Activated CD8-positive, alpha-beta T cell treated with anti-CD3 and anti-CD28 coated beads, Interleukin-2, amount 10 ng/mL, durations not matched to agents 7 days and 5 days (primary cell): ENCODE data around the gene WDR49. TPM values are rescaled to one million over a fixed set of nuclear protein-coding genes. Genes with fewer than 3 reads are reported as not detected.

ENCODE experiments used
- ATAC-seq: fragments of 150-1000 bp; cut with Tn5 transposase; one replicate; pipeline ENCODE4 v1.10.0; 2021; ENCODE audit warnings: moderate library complexity
- CTCF ChIA-PET: fragments of 350-600 bp; sonication (Branson Sonifier 250); formaldehyde crosslinking; loops from one replicate; lab custom pipeline; 2021; ENCODE audit warnings: antibody characterized with exemption; lab: Charles Lee
- POLR2A ChIA-PET: fragments of 350-600 bp; sonication (Branson Sonifier 250); formaldehyde crosslinking; loops from one replicate; lab custom pipeline; 2021; ENCODE audit warnings: antibody characterized with exemption; lab: Charles Lee
- DNase-seq: peaks from one replicate; pipeline ENCODE4 v3.0.0-alpha.2; 2020
- H3K27ac Mint-ChIP-seq: one replicate; pipeline ENCODE4 v1.8.0; 2021; ENCODE audit warnings: mild to moderate bottlenecking, mixed read lengths
- H3K27me3 Mint-ChIP-seq: one replicate; pipeline ENCODE4 v1.8.0; 2021; ENCODE audit warnings: low read depth, mixed read lengths
- H3K36me3 Mint-ChIP-seq: one replicate; pipeline ENCODE4 v1.8.0; 2021; ENCODE audit warnings: low read depth, mixed read lengths
- H3K4me1 Mint-ChIP-seq: one replicate; pipeline ENCODE4 v1.8.0; 2021; ENCODE audit warnings: low read depth, mixed read lengths
- H3K4me3 Mint-ChIP-seq: one replicate; pipeline ENCODE4 v1.8.0; 2021; ENCODE audit warnings: mild to moderate bottlenecking, mixed read lengths
- H3K9me3 Mint-ChIP-seq: one replicate; pipeline ENCODE4 v1.8.0; 2022; ENCODE audit warnings: mixed read lengths; ENCODE audit not compliant: insufficient read depth
- total RNA-seq, 2 experiments: library from RNA; stranded (reverse); gene quantifications; one replicate each; pipeline ENCODE4 v1.2.3, GENCODE V29; 2021

The WDR49 gene
- total RNA-seq, 2 experiments from 2014 or later, result not detected

GRCh38 chr3:167483708-167484475 is 169.8 kb downstream of the WDR49 start:
- POLR2A ChIA-PET, result no interaction called here
- Mint-ChIP-seq H3K4me1 (no peaks in the 10 kb centered on the region), H3K27me3 (no peaks in the 10 kb centered on the region), H3K27ac (no peak overlapping the region), H3K4me3 (no peak overlapping the region), H3K36me3 (no peaks in the 10 kb centered on the region), H3K9me3 (no peaks in the 10 kb centered on the region)
- CTCF ChIA-PET, result no interaction called here
- DNase-seq (no peak), ATAC-seq (no peak)

GRCh38 chr3:167481164-167481563 is 172.6 kb downstream of the WDR49 start:
- Mint-ChIP-seq H3K4me3 (no peak overlapping the region), H3K27ac (no peak overlapping the region), H3K27me3 (no peaks in the 10 kb centered on the region), H3K36me3 (no peaks in the 10 kb centered on the region), H3K9me3 (no peaks in the 10 kb centered on the region), H3K4me1 (no peaks in the 10 kb centered on the region)
- ATAC-seq (no peak), DNase-seq (no peak)
- ChIA-PET POLR2A (no interaction called here), CTCF (no interaction called here)

- H3K27ac Mint-ChIP-seq, result no peak overlapping the region
- H3K4me1 Mint-ChIP-seq, result no peaks in the 10 kb centered on the region
- CTCF ChIA-PET, result no interaction called here
- no peak for DNase-seq
- no peaks in the 10 kb centered on the region for H3K36me3 Mint-ChIP-seq
- no peak overlapping the region for H3K4me3 Mint-ChIP-seq
- ATAC-seq, result no peak
- POLR2A ChIA-PET, result no interaction called here
- H3K27me3 Mint-ChIP-seq, result no peaks in the 10 kb centered on the region
- no peaks in the 10 kb centered on the region for H3K9me3 Mint-ChIP-seq
Observed at GRCh38 chr3:167480748-167481147, 173.0 kb downstream of the WDR49 start.

GRCh38 chr3:167473863-167474262 is 179.9 kb downstream of the WDR49 start, which contains the start of gene SERPINI2:
SERPINI2 (minus strand) TSS chr3:167474042; CDS start chr3:167471834, 2,208 bp downstream.
- Mint-ChIP-seq H3K4me1 (no peaks in the 10 kb centered on the region), H3K4me3 (no peak within 1 kb of the TSS), H3K9me3 (no peaks in the 10 kb centered on the region), H3K27me3 (no peaks in the 10 kb centered on the region), H3K27ac (no peak within 1 kb of the TSS), H3K36me3 (no peaks in the 10 kb centered on the region)
- no peak for DNase-seq
- ATAC-seq, result no peak
- ChIA-PET CTCF (no interaction called here), POLR2A (no interaction called here)

- CTCF ChIA-PET, result no interaction called here
Observed at GRCh38 chr3:167469381-167469780, 184.4 kb downstream of the WDR49 start.

GRCh38 chr3:167467848-167468611 is 185.7 kb downstream of the WDR49 start:
- no peak overlapping the region for H3K4me3 Mint-ChIP-seq
- CTCF ChIA-PET, result no interaction called here
- POLR2A ChIA-PET, result no interaction called here

More at GRCh38 chr3:167469381-167469780, 184.4 kb downstream of the WDR49 start:
- H3K4me3 Mint-ChIP-seq, result no peak overlapping the region
- no peak for ATAC-seq
- no peaks in the 10 kb centered on the region for H3K9me3 Mint-ChIP-seq
- POLR2A ChIA-PET, result no interaction called here
- no peak overlapping the region for H3K27ac Mint-ChIP-seq
- no peaks in the 10 kb centered on the region for H3K36me3 Mint-ChIP-seq
- no peaks in the 10 kb centered on the region for H3K27me3 Mint-ChIP-seq
- no peak for DNase-seq
- no peaks in the 10 kb centered on the region for H3K4me1 Mint-ChIP-seq

GRCh38 chr3:167466966-167467365 is 186.8 kb downstream of the WDR49 start:
- Mint-ChIP-seq H3K9me3 (no peaks in the 10 kb centered on the region), H3K4me1 (no peaks in the 10 kb centered on the region), H3K4me3 (no peak overlapping the region), H3K27ac (no peak overlapping the region), H3K36me3 (no peaks in the 10 kb centered on the region), H3K27me3 (no peaks in the 10 kb centered on the region)
- ChIA-PET POLR2A (no interaction called here), CTCF (no interaction called here)
- ATAC-seq (no peak), DNase-seq (no peak)

More at GRCh38 chr3:167467848-167468611, 185.7 kb downstream of the WDR49 start:
- Mint-ChIP-seq H3K9me3 (no peaks in the 10 kb centered on the region), H3K27me3 (no peaks in the 10 kb centered on the region), H3K36me3 (no peaks in the 10 kb centered on the region), H3K27ac (no peak overlapping the region), H3K4me1 (no peaks in the 10 kb centered on the region)
- DNase-seq (no peak), ATAC-seq (no peak)

- CTCF ChIA-PET, result no interaction called here
- ATAC-seq, result no peak
- H3K36me3 Mint-ChIP-seq, result no peaks in the 10 kb centered on the region
- H3K27ac Mint-ChIP-seq, result no peak overlapping the region
- no peaks in the 10 kb centered on the region for H3K27me3 Mint-ChIP-seq
- H3K4me3 Mint-ChIP-seq, result no peak overlapping the region
- no peak for DNase-seq
- H3K9me3 Mint-ChIP-seq, result no peaks in the 10 kb centered on the region
- POLR2A ChIA-PET, result no interaction called here
- no peaks in the 10 kb centered on the region for H3K4me1 Mint-ChIP-seq
Observed at GRCh38 chr3:167456157-167456799, 197.5 kb downstream of the WDR49 start.

- ChIA-PET POLR2A (no interaction called here), CTCF (no interaction called here)
- H3K27ac Mint-ChIP-seq, result no peak overlapping the region
- no peaks in the 10 kb centered on the region for H3K27me3 Mint-ChIP-seq
- no peaks in the 10 kb centered on the region for H3K9me3 Mint-ChIP-seq
- ATAC-seq, result no peak
- H3K4me1 Mint-ChIP-seq, result no peaks in the 10 kb centered on the region
- H3K4me3 Mint-ChIP-seq, result no peak overlapping the region
- no peaks in the 10 kb centered on the region for H3K36me3 Mint-ChIP-seq
- no peak for DNase-seq
Observed at GRCh38 chr3:167453815-167454214, 199.9 kb downstream of the WDR49 start.

- H3K27ac Mint-ChIP-seq, result no peak overlapping the region
- POLR2A ChIA-PET, result no interaction called here
- H3K36me3 Mint-ChIP-seq, result no peaks in the 10 kb centered on the region
- H3K4me3 Mint-ChIP-seq, result no peak overlapping the region
- no peaks in the 10 kb centered on the region for H3K4me1 Mint-ChIP-seq
- no peak for ATAC-seq
- CTCF ChIA-PET, result no interaction called here
- H3K9me3 Mint-ChIP-seq, result no peaks in the 10 kb centered on the region
- no peaks in the 10 kb centered on the region for H3K27me3 Mint-ChIP-seq
- no peak for DNase-seq
Observed at GRCh38 chr3:167451282-167451681, 202.5 kb downstream of the WDR49 start.

GRCh38 chr3:167450675-167451074 is 203.1 kb downstream of the WDR49 start:
- ATAC-seq, result no peak
- no peak overlapping the region for H3K4me3 Mint-ChIP-seq

GRCh38 chr3:167450195-167450594 is 203.5 kb downstream of the WDR49 start:
- no peak for ATAC-seq
- DNase-seq, result no peak
- CTCF ChIA-PET, result no interaction called here
- POLR2A ChIA-PET, result no interaction called here
- Mint-ChIP-seq H3K27me3 (no peaks in the 10 kb centered on the region), H3K27ac (no peak overlapping the region), H3K36me3 (no peaks in the 10 kb centered on the region), H3K4me3 (no peak overlapping the region), H3K9me3 (no peaks in the 10 kb centered on the region), H3K4me1 (no peaks in the 10 kb centered on the region)

More at GRCh38 chr3:167450675-167451074, 203.1 kb downstream of the WDR49 start:
- no peak for DNase-seq
- no peak overlapping the region for H3K27ac Mint-ChIP-seq
- no peaks in the 10 kb centered on the region for H3K36me3 Mint-ChIP-seq
- H3K9me3 Mint-ChIP-seq, result no peaks in the 10 kb centered on the region
- no peaks in the 10 kb centered on the region for H3K27me3 Mint-ChIP-seq
- H3K4me1 Mint-ChIP-seq, result no peaks in the 10 kb centered on the region
- POLR2A ChIA-PET, result no interaction called here
- CTCF ChIA-PET, result no interaction called here
